ENCODE measurements around the gene CLN3.
"Not testable (repeated sequence)": the region's sequence is repeated elsewhere in the genome, so short reads cannot be mapped to it uniquely, and the experiment has no call there.

CLN3 gene

GRCh38 chr16:28513484-28514181 lies 21.8 kb upstream of the CLN3 start:
- DNase-seq = no peak

- DNase-seq = no peak
These were observed 20.2 kb upstream of the CLN3 start for GRCh38 chr16:28511801-28512789.

- no peak for DNase-seq
These were observed 19.2 kb upstream of the CLN3 start for GRCh38 chr16:28511031-28511430.

GRCh38 chr16:28505489-28506137 lies 13.7 kb upstream of the CLN3 start:
- no peak for DNase-seq

- DNase-seq = no peak
These were observed 13.0 kb upstream of the CLN3 start for GRCh38 chr16:28504707-28505404.

- DNase-seq = no peak
These were observed 11.8 kb upstream of the CLN3 start for GRCh38 chr16:28503470-28504259.

- no peak for DNase-seq
These were observed 10.4 kb upstream of the CLN3 start for GRCh38 chr16:28502290-28502689.

GRCh38 chr16:28501258-28502232 lies 9.7 kb upstream of the CLN3 start:
- no peak for DNase-seq

GRCh38 chr16:28500476-28501180 lies 8.8 kb upstream of the CLN3 start:
- DNase-seq = not testable (repeated sequence)

GRCh38 chr16:28499854-28500253 lies 8.0 kb upstream of the CLN3 start:
- DNase-seq = no peak

GRCh38 chr16:28498666-28499381 lies 7.0 kb upstream of the CLN3 start:
- no peak for DNase-seq

- no peak for DNase-seq
These were observed 6.2 kb upstream of the CLN3 start for GRCh38 chr16:28497861-28498599.

GRCh38 chr16:28497386-28497785 lies 5.5 kb upstream of the CLN3 start:
- no peak for DNase-seq

GRCh38 chr16:28496844-28497243 lies 5.0 kb upstream of the CLN3 start:
- DNase-seq = no peak

- DNase-seq = no peak
These were observed 4.2 kb upstream of the CLN3 start for GRCh38 chr16:28495795-28496749.

GRCh38 chr16:28495098-28495793 lies 3.4 kb upstream of the CLN3 start:
- DNase-seq = no peak
